GM12891 (cell line): ENCODE data around the gene ERN1.

ENCODE experiments used
- POLR2A ChIP-seq: IDR thresholded peaks from 2 replicates; pipeline ENCODE4 v1.6.1; 2011; ENCODE audit warnings: low read depth, low read length, control low read depth
- POLR2AphosphoS5 ChIP-seq: IDR thresholded peaks from 2 replicates; pipeline ENCODE4 v1.6.1; 2011; ENCODE audit warnings: low read depth, low read length, control low read depth
- SPI1 ChIP-seq: IDR thresholded peaks from 2 replicates; pipeline ENCODE4 v1.6.1; 2011; ENCODE audit warnings: low read depth, low read length, control low read depth
- TAF1 ChIP-seq: IDR thresholded peaks from 2 replicates; pipeline ENCODE4 v1.6.1; 2011; ENCODE audit warnings: low read depth, low read length, control low read depth

GRCh38 chr17:63989622-63990345 lies 140.2 kb downstream of the ERN1 start:
- no peak for TF ChIP-seq TAF1
- TF ChIP-seq POLR2AphosphoS5: no peak
- TF ChIP-seq POLR2A: no peak
- TF ChIP-seq SPI1: no peak
